Erythroblast (primary cell): ENCODE measurements around the gene ADAMTS16.

Experiments
- GATA1 ChIP-seq: IDR thresholded peaks from 2 replicates; pipeline ENCODE4 v1.6.1; 2011; ENCODE audit warnings: low read depth, mild to moderate bottlenecking, control low read depth, low read length, moderate library complexity
- POLR2A ChIP-seq: IDR thresholded peaks from 2 replicates; pipeline ENCODE4 v1.6.1; 2011; ENCODE audit warnings: mild to moderate bottlenecking, low read length

GRCh38 chr5:5266297-5266696 is 126.2 kb downstream of the ADAMTS16 start:
- TF ChIP-seq POLR2A: no peak
- TF ChIP-seq GATA1: no peak
